ENCODE measurements around the gene CRY2. TPM values are rescaled to one million over a fixed set of nuclear protein-coding genes. Genes with fewer than 3 reads are reported as not detected.

The CRY2 gene
- total RNA-seq, 4 donors from 2014 or later, result 48.8 to 96.4 (median 54.6) TPM

DNA sequence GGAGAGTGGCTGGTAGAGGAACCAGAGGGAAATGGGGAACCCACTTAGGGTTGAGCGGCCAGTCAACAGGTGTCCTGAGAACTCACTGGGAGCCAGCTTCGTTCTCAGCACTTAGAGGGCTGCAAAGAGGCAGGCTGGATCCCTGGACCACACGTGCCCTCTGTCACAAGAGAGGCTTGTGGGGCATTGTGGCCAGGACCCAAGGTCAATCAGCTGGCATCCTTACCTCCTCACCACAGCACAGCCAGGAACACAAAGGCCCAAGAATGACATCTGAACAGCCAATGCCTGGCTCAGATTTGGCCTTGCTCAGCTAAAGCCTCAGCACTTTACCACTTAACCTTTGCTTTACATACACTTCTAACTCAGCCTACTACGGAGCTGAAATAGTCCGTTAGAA is 45.6 kb downstream of the CRY2 start:
- DNase-seq (ENCODE audit: low spot score in 2 of 2), result no peak
- Histone ChIP-seq H3K27me3 (no peaks in the 10 kb centered on the region), H3K36me3 (no peaks in the 10 kb centered on the region), H3K27ac (peak overlapping the region in 3 of 4 donors; percentile 69 to 90 (median 76)), H3K4me3 (peak overlapping the region in 1 of 4 donors; percentile 5), H3K4me1 (peaks cover 0 to 27% (median 0%) of the 10 kb centered on the region in 4 donors), H3K9me3 (no peaks in the 10 kb centered on the region)
- WGBS, 2 donors, result 53 to 62% methylated on average over 5 of the region's 5 CpGs
- no peak for TF ChIP-seq EP300 (IDR thresholded peaks at IDR 0.05)
- TF ChIP-seq POLR2A (IDR thresholded peaks at IDR 0.05), result peak in 1 of 2 donors; percentile 8

DNA sequence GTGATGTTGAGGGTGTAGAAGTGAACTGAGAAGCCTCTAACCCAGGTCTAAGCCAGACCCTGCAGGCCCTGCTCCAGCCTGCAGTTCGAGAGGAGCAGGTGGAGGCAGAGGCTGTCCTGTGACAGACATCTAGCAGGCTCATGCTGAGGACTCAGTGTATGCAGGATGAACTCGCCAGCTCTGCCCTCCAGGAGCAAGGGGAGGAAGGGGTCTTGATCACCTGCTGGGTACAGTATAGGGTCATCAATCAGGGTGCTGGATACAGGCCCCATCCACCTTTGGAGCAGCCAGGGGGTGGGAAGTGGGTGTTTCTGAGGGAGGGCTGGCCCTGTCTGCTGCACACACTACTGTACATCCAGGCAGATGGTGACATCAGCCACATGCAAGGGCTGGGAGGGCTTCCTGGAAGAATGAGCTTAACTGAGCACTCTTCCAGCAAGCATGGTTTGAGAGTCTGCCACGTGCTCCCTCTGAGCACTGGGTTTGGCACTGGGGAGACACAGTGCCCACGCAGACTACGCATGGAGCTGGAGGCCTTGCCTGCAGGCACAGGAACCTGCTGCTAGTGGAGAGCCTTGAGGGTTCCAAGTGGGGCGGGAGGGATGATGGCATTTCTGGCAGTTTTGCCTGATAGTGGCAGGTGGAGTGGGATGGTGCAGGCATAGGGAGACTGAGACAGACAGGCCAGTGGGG is 47.4 kb downstream of the CRY2 start:
- Histone ChIP-seq H3K4me3 (no peak overlapping the region), H3K27ac (peak overlapping the region; percentile 32 to 90 (median 54)), H3K4me1 (peaks cover 0 to 45% (median 8%) of the 10 kb centered on the region in 4 donors), H3K9me3 (no peaks in the 10 kb centered on the region), H3K36me3 (no peaks in the 10 kb centered on the region), H3K27me3 (no peaks in the 10 kb centered on the region)
- TF ChIP-seq POLR2A (IDR thresholded peaks at IDR 0.05) (no peak), EP300 (IDR thresholded peaks at IDR 0.05) (peak in 1 of 2 donors; percentile 13)
- TF ChIP-seq, protein P1, sequence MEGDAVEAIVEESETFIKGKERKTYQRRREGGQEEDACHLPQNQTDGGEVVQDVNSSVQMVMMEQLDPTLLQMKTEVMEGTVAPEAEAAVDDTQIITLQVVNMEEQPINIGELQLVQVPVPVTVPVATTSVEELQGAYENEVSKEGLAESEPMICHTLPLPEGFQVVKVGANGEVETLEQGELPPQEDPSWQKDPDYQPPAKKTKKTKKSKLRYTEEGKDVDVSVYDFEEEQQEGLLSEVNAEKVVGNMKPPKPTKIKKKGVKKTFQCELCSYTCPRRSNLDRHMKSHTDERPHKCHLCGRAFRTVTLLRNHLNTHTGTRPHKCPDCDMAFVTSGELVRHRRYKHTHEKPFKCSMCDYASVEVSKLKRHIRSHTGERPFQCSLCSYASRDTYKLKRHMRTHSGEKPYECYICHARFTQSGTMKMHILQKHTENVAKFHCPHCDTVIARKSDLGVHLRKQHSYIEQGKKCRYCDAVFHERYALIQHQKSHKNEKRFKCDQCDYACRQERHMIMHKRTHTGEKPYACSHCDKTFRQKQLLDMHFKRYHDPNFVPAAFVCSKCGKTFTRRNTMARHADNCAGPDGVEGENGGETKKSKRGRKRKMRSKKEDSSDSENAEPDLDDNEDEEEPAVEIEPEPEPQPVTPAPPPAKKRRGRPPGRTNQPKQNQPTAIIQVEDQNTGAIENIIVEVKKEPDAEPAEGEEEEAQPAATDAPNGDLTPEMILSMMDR (IDR thresholded peaks at IDR 0.05), result no peak
- WGBS, 2 donors, result 81 to 86% methylated on average over 6 of the region's 6 CpGs
- no peak for DNase-seq (ENCODE audit: low spot score in 2 of 2)

DNA sequence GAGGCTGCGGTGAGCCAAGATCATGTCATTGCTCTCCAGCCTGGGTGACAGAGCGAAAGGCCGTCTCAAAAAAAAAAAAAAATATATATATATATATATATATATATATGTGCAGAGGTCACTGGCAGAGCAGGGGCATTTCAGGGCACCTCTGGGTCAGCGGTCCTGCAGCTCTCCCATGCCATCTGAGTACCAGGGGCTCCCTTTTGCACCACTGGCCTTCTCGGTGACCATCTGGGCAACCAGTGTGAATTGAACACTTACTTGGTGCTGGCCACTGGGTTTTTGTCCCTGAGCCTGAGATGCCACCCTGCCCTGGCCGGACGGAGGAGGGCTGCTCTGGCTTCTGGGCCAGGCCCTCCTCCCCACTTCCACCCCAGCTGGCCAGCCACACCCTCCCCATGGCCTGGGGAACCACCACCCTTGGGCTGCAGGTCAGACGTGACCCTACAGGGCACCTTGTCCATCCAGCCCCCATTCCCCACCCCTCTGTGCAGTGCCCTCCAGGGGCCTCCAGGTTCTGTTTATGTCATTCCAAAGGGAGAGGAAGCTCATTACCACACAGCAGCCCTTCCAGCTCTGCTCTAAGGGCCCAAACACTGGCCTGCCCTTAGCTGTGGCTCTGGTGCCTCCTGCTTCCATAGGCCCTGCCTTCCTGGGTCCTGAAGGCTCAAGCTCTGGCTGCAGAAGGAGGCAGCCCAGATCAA is 48.4 kb downstream of the CRY2 start:
- no peaks in the 10 kb centered on the region for H3K27me3 ChIP-seq
- no peaks in the 10 kb centered on the region for H3K36me3 ChIP-seq
- WGBS, 2 donors, result 76 to 88% methylated on average over 8 of the region's 8 CpGs
- H3K27ac ChIP-seq, result peak overlapping the region in 3 of 4 donors; percentile 34 to 90 (median 70)
- no peak for DNase-seq (ENCODE audit: low spot score in 2 of 2)
- H3K4me1 ChIP-seq, result peaks cover 0 to 51% (median 11%) of the 10 kb centered on the region in 4 donors
- no peaks in the 10 kb centered on the region for H3K9me3 ChIP-seq
- TF ChIP-seq POLR2A (IDR thresholded peaks at IDR 0.05), result no peak
- TF ChIP-seq, protein P1 (IDR thresholded peaks at IDR 0.05), result no peak
- TF ChIP-seq EP300 (IDR thresholded peaks at IDR 0.05), result no peak
- H3K4me3 ChIP-seq, result no peak overlapping the region

DNA sequence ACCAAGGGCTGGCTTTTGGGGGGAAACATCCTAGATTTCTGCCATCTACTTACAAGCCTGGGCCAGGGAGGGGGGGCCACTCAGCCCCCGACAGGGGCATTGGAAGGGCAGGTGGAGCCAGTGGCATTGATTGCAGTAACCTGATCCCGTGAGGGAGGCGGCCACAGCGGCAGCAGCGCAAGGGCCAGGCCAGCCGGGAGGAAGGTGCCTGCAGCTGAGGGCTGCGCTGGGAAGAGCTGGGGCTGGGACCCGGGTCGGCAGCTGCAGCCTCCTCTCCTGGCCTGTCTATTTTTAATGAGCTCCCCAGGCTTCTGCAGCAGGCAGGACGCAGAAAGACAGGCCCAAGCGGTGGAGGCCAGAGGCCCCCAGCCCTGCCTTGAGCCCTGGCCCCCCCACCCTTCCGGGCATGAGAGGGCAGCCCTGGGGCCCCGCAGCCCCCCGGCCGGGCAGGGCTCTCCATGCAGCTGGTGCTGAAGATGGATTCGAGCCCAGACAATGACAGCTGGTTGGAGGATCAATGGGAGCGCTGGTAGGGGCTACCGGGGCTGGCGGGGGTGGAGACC is 49.2 kb downstream of the CRY2 start:
- TF ChIP-seq EP300 (IDR thresholded peaks at IDR 0.05) (no peak), POLR2A (IDR thresholded peaks at IDR 0.05) (no peak)
- TF ChIP-seq, protein P1 (IDR thresholded peaks at IDR 0.05), result no peak

DNA sequence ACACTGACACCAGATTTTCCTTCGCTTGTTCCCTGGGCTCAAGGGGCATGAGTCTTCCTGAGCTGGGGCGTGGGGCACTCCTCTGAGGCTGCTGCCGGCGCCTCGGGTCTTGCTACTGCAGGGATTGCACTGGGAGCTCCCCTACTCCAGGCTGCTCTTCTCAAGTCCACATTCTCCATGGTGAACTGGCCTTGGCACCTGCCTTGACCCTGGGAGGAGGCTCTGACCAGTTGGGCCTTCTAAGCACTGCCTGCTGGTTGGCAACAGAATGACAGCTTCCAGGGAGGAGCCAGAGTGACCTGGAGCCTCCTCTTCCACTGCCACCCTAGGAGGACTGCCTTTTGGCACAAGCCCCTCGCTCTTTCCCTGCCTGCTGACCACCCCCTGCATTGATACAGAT is 50.3 kb downstream of the CRY2 start:
- no peak for DNase-seq (ENCODE audit: low spot score in 2 of 2)
- Histone ChIP-seq H3K36me3 (peaks cover 0 to 7% (median 0%) of the 10 kb centered on the region in 3 donors), H3K27ac (peak overlapping the region in 2 of 4 donors; percentile 33 to 90), H3K4me3 (no peak overlapping the region), H3K9me3 (no peaks in the 10 kb centered on the region), H3K27me3 (no peaks in the 10 kb centered on the region), H3K4me1 (peaks cover 0 to 51% (median 17%) of the 10 kb centered on the region in 4 donors)
- 84 to 92% methylated on average over 3 to 6 of the region's 6 CpGs for WGBS, 2 donors
- TF ChIP-seq POLR2A (IDR thresholded peaks at IDR 0.05) (no peak), EP300 (IDR thresholded peaks at IDR 0.05) (no peak)
- TF ChIP-seq, protein P1 (IDR thresholded peaks at IDR 0.05), result no peak

More for the DNA sequence above, 49.2 kb downstream of the CRY2 start:
- no peak for DNase-seq (ENCODE audit: low spot score in 2 of 2)
- H3K36me3 ChIP-seq, result no peaks in the 10 kb centered on the region
- H3K9me3 ChIP-seq, result no peaks in the 10 kb centered on the region
- 10 to 24% methylated on average over 4 to 13 of the region's 19 CpGs for WGBS, 2 donors
- H3K4me1 ChIP-seq, result peaks cover 0 to 54% (median 17%) of the 10 kb centered on the region in 4 donors
- no peaks in the 10 kb centered on the region for H3K27me3 ChIP-seq
- H3K4me3 ChIP-seq, result no peak overlapping the region
- H3K27ac ChIP-seq, result peak overlapping the region in 2 of 4 donors; percentile 70 to 90
